B cell (primary cell): ENCODE measurements around the gene GMEB2. TPM values are rescaled to one million over a fixed set of nuclear protein-coding genes. Genes with fewer than 3 reads are reported as not detected.

Experiments used
- ATAC-seq: fragments of 200-7000 bp; cut with Tn5 transposase; one replicate; pipeline ENCODE4 v1.10.0; 2021; ENCODE audit warnings: low read depth, mild to moderate bottlenecking, moderate number of reproducible peaks, moderate library complexity
- CTCF ChIA-PET: fragments of 350-600 bp; sonication (Branson Sonifier 250); formaldehyde crosslinking; loops from one replicate; lab custom pipeline; 2021; ENCODE audit warnings: antibody characterized with exemption, inconsistent platforms; lab: Charles Lee
- POLR2A ChIA-PET: fragments of 350-600 bp; sonication (Branson Sonifier 250); formaldehyde crosslinking; loops from one replicate; lab custom pipeline; 2021; ENCODE audit warnings: antibody characterized with exemption; lab: Charles Lee
- DNase-seq: peaks from one replicate; pipeline ENCODE4 v3.0.0; 2013
- H2AFZ ChIP-seq: 2 replicates; pipeline ENCODE4 v1.6.1; 2012; ENCODE audit warnings: mild to moderate bottlenecking, low read depth, low read length; ENCODE audit not compliant: insufficient read depth, poor library complexity, severe bottlenecking
- H3K27ac ChIP-seq, 2 donors: 1 replicate in 1 of 2; 2 replicates in 1 of 2; pipeline ENCODE4 v1.5.1; 2012 to 2013; ENCODE audit warnings: low read length in 2 of 2, mild to moderate bottlenecking in 2 of 2, moderate library complexity in 1 of 2
- H3K27me3 ChIP-seq, 4 experiments: fragments of 200-600 bp in 1 of 4; sonication (generic) in 1 of 4; replicated peaks in 1 of 4; 1 replicate in 2 of 4; 2 replicates in 2 of 4; pipeline versions ENCODE4 v1.6.1 to v1.7.0; 2013 to 2016; ENCODE audit warnings: low read length in 3 of 4, mild to moderate bottlenecking in 2 of 4, mixed read lengths in 1 of 4, moderate library complexity in 1 of 4; ENCODE audit not compliant: insufficient read depth in 4 of 4, control insufficient read depth in 3 of 4; ENCODE audit errors: control extremely low read depth in 1 of 4
- H3K36me3 ChIP-seq, 2 experiments: replicated peaks in 1 of 2; 1 replicate in 1 of 2; 2 replicates in 1 of 2; pipeline versions ENCODE4 v1.6.1 to v1.7.1; 2013; ENCODE audit warnings: low read length in 1 of 2; ENCODE audit not compliant: insufficient read depth in 2 of 2, control insufficient read depth in 1 of 2; ENCODE audit errors: control extremely low read depth in 1 of 2, extremely low read depth in 1 of 2
- H3K4me1 ChIP-seq, 2 donors: fragments of 200-600 bp in 1 of 2; sonication (generic) in 1 of 2; 1 replicate in 1 of 2; 2 replicates in 1 of 2; pipeline versions ENCODE4 v1.5.1 to v1.6.1; 2013 to 2017; ENCODE audit warnings: low read length in 2 of 2; ENCODE audit not compliant: control insufficient read depth in 2 of 2, insufficient read depth in 2 of 2
- H3K4me2 ChIP-seq: replicated peaks from 2 replicates; pipeline ENCODE3; 2012; ENCODE audit warnings: mild to moderate bottlenecking, low read depth, low read length; ENCODE audit not compliant: poor library complexity, severe bottlenecking
- H3K4me3 ChIP-seq, 5 experiments: fragments of 200-600 bp in 1 of 5; sonication (generic) in 1 of 5; 1 replicate in 3 of 5; 2 replicates in 2 of 5; pipeline versions ENCODE4 v1.5.1 to v1.7.0; 2011 to 2016; ENCODE audit warnings: low read length in 4 of 5, mild to moderate bottlenecking in 4 of 5, low read depth in 2 of 5, control low read depth in 1 of 5, moderate library complexity in 1 of 5; ENCODE audit not compliant: insufficient read depth in 1 of 5; ENCODE audit errors: control extremely low read depth in 1 of 5, extremely low read depth in 1 of 5
- H3K79me2 ChIP-seq: fragments of 200-600 bp; sonication (generic); one replicate; pipeline ENCODE4 v1.6.0; 2016; ENCODE audit warnings: low read length; ENCODE audit not compliant: control insufficient read depth, insufficient read depth
- H3K9ac ChIP-seq: fragments of 200-600 bp; sonication (generic); 2 replicates; pipeline ENCODE4 v1.6.1; 2017; ENCODE audit warnings: mild to moderate bottlenecking, low read length, moderate library complexity
- H3K9me3 ChIP-seq, 3 donors: one replicate each; pipeline versions ENCODE4 v1.6.1 to v1.7.1; 2013; ENCODE audit warnings: low read length in 2 of 3; ENCODE audit not compliant: control insufficient read depth in 2 of 3, insufficient read depth in 1 of 3; ENCODE audit errors: control extremely low read depth in 1 of 3
- H4K20me1 ChIP-seq: 2 replicates; pipeline ENCODE4 v1.6.0; 2012; ENCODE audit warnings: mild to moderate bottlenecking, low read length; ENCODE audit not compliant: insufficient read depth, control insufficient read depth, poor library complexity, severe bottlenecking
- H3K27ac Mint-ChIP-seq: one replicate; pipeline ENCODE4 v1.8.0; 2021; ENCODE audit warnings: mixed read lengths
- H3K27me3 Mint-ChIP-seq: one replicate; pipeline ENCODE4 v1.8.0; 2021; ENCODE audit warnings: mixed read lengths
- H3K4me1 Mint-ChIP-seq: one replicate; pipeline ENCODE4 v1.8.0; 2021; ENCODE audit warnings: mixed read lengths
- H3K4me3 Mint-ChIP-seq: one replicate; pipeline ENCODE4 v1.8.0; 2021; ENCODE audit warnings: mixed read lengths
- H3K9me3 Mint-ChIP-seq: one replicate; pipeline ENCODE4 v1.8.0; 2022; ENCODE audit warnings: mixed read lengths; ENCODE audit not compliant: insufficient read depth
- EZH2 ChIP-seq: IDR thresholded peaks from 2 replicates; pipeline ENCODE4 v1.6.1; 2012; ENCODE audit warnings: borderline replicate concordance, low read depth, mild to moderate bottlenecking, moderate library complexity, low read length; ENCODE audit not compliant: insufficient read depth, poor library complexity, severe bottlenecking
- WGBS: methylation state at CpG from one replicate; pipeline ENCODE4 v1.1.5; 2013; ENCODE audit warnings: missing lambda C conversion rate; ENCODE audit not compliant: insufficient coverage; 5-methylcytosine and 5-hydroxymethylcytosine counted together
- intact Hi-C: fragments of 100-400 bp; cut with micrococcal nuclease; formaldehyde crosslinking; loops from one replicate; pipeline ENCODE4 v1.10.0; 2022
- polyA plus RNA-seq: library from polyadenylated mRNA; depleted of rRNA; stranded (reverse); fragments of >200 nt; gene quantifications from 2 replicates; pipeline ENCODE4 v1.2.3, GENCODE V29; 2012
- total RNA-seq, 2 donors: library from RNA; stranded (reverse); fragments of 120-200 nt in 1 of 2; gene quantifications; 1 replicate in 1 of 2; 2 replicates in 1 of 2; pipeline versions ENCODE4 v1.2.3 to v1.2.4, GENCODE V29; 2013 to 2022
- TF ChIP-seq, protein P1 (sequence below): fragments of 200-600 bp; IDR thresholded peaks from one replicate; pipeline ENCODE4 v1.8.0; 2022; ENCODE audit warnings: antibody characterized with exemption, mild to moderate bottlenecking

GMEB2 gene
- total and polyA plus RNA-seq, 2 donors (not counting 1 experiment from before 2014, with no cell fraction given), result 17.7 to 24.5 TPM

DNA sequence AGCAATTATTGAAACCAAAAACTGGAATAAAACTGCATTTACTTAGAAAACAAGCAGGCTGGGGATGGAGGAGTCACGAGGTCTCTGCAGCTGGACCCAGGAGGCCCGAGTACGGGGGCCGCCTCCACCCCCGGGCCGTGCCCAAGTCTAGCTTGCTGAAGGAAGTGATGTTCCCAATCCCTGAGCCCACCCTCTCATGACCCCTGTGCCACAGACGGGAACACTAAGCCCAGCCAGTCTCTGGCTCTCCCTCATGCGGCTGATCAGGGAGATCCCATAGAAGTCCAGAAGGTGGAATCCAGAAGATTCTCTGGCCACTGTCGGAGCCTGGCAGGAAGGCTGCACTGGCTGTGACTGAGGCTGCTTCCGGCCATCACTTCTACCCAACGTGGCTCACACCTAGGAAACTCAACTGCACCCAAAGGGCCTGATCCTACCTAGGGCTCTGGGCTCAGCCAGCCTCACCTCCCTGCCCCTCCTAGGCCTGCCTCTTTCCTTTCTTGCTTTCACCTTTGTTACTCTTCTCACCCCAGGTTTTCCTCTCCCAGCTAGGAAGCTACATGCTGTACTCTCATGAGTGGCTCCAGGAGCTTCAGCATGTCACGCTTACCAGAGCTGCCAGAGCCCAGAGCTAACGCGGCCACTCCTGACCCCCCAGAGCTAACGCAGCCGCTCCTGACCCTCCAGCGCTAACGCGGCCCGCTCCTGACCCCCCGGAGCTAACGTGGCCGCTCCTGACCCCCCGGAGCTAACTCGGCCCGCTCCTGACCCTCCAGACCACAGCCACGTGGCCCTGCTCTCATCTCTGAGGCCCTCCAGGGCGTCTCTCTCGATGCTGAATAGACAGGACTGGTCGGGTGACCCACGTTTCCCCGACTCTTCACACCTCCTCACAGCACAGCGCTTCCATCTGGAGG, 28.2 kb downstream of the GMEB2 start:
- no peak overlapping the region for H3K4me2 ChIP-seq
- peaks cover 8% of the 10 kb centered on the region for H4K20me1 ChIP-seq
- no peak overlapping the region for H3K27ac ChIP-seq
- H3K9me3 Mint-ChIP-seq, result no peaks in the 10 kb centered on the region
- peaks cover 1% of the 10 kb centered on the region for H3K79me2 ChIP-seq
- intact Hi-C loops, result no loop called here
- H3K4me1 Mint-ChIP-seq, result peaks cover 8% of the 10 kb centered on the region
- CTCF ChIA-PET, result interaction anchor here (1.0 kb wide), 1 partner anchor 44 kb away, joined by 3 read pairs; no protein-coding TSS in a partner anchor
- no peak overlapping the region for H3K4me3 Mint-ChIP-seq
- 97% methylated on average over 32 of the region's 33 CpGs for WGBS
- H3K9ac ChIP-seq, result no peak overlapping the region
- no peak overlapping the region for H2AFZ ChIP-seq
- H3K27me3 ChIP-seq, result no peaks in the 10 kb centered on the region
- H3K36me3 ChIP-seq, result peaks cover 4 to 61% of the 10 kb centered on the region in 2 experiments
- POLR2A ChIA-PET, result interaction anchor here (0.5 to 0.6 kb wide), 2 partner anchors 27 to 383 kb away, joined by 3 to 4 read pairs; no protein-coding TSS in a partner anchor
- peaks cover 0 to 8% of the 10 kb centered on the region in 2 donors for H3K4me1 ChIP-seq
- H3K27me3 Mint-ChIP-seq, result no peaks in the 10 kb centered on the region
- H3K9me3 ChIP-seq, result peaks cover 0 to 9% (median 0%) of the 10 kb centered on the region in 3 donors
- TF ChIP-seq EZH2, result no peak
- TF ChIP-seq, protein P1, sequence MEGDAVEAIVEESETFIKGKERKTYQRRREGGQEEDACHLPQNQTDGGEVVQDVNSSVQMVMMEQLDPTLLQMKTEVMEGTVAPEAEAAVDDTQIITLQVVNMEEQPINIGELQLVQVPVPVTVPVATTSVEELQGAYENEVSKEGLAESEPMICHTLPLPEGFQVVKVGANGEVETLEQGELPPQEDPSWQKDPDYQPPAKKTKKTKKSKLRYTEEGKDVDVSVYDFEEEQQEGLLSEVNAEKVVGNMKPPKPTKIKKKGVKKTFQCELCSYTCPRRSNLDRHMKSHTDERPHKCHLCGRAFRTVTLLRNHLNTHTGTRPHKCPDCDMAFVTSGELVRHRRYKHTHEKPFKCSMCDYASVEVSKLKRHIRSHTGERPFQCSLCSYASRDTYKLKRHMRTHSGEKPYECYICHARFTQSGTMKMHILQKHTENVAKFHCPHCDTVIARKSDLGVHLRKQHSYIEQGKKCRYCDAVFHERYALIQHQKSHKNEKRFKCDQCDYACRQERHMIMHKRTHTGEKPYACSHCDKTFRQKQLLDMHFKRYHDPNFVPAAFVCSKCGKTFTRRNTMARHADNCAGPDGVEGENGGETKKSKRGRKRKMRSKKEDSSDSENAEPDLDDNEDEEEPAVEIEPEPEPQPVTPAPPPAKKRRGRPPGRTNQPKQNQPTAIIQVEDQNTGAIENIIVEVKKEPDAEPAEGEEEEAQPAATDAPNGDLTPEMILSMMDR, result no peak
- no peak overlapping the region for H3K4me3 ChIP-seq
- H3K27ac Mint-ChIP-seq, result no peak overlapping the region
- DNase-seq, result no peak
- no peak for ATAC-seq
